Effector memory CD8-positive, alpha-beta T cell (primary cell): ENCODE measurements around the gene TFCP2.

Experiments
- ATAC-seq: fragments of 150-1000 bp; cut with Tn5 transposase; replicated peaks from 2 replicates; pipeline ENCODE4 v1.10.0; 2021; ENCODE audit warnings: mild to moderate bottlenecking, moderate library complexity
- DNase-seq, 3 experiments: peaks; one replicate each; pipeline ENCODE4 v3.0.0; 2021
- H3K27ac Mint-ChIP-seq, 2 donors: one replicate each; pipeline ENCODE4 v1.8.0; 2022; ENCODE audit warnings: mild to moderate bottlenecking in 2 of 2, mixed read lengths in 2 of 2, moderate library complexity in 2 of 2
- H3K27me3 Mint-ChIP-seq, 2 donors: one replicate each; pipeline ENCODE4 v1.8.0; 2022; ENCODE audit warnings: mixed read lengths in 2 of 2
- H3K36me3 Mint-ChIP-seq: one replicate; pipeline ENCODE4 v1.8.0; 2022; ENCODE audit warnings: mild to moderate bottlenecking, moderate library complexity, mixed read lengths; ENCODE audit not compliant: insufficient read depth
- H3K4me1 Mint-ChIP-seq, 2 donors: one replicate each; pipeline ENCODE4 v1.8.0; 2022; ENCODE audit warnings: low read depth in 2 of 2, mixed read lengths in 2 of 2
- H3K4me3 Mint-ChIP-seq, 2 donors: one replicate each; pipeline ENCODE4 v1.8.0; 2022; ENCODE audit warnings: mild to moderate bottlenecking in 2 of 2, mixed read lengths in 2 of 2, moderate library complexity in 2 of 2
- H3K9me3 Mint-ChIP-seq, 2 donors: one replicate each; pipeline ENCODE4 v1.8.0; 2022; ENCODE audit warnings: mixed read lengths in 2 of 2

Gene TFCP2

DNA sequence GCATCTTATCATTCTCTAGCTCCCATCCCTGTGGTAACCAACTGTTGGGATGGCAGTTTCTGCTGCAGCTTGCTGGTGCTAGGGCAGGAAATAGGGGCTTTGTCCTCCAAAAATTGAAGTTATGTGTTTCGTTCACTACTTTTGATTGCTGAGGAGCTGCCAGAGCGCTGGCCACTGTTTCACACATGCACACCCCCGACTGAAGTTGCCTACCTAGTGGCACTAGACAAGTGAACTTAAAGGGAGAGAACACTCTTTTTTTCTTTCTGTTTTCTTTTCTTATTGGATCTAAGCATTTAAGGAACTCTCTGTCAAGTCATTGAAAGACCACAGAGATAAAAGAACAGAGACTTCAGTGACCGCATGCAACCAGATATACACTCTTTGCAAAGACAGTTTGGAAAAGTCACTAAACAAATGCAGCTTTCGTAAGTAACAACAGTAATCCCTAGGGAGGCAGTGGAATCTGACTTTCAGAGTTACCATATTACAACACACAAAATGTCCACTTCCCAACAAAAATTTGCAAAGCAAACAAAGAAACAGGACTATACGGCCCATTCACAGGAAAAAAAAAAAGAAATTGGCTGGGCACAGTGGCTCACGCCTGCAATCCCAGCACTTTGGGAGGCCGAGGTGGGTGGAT lies 12.0 kb downstream of the TFCP2 start:
- Mint-ChIP-seq H3K4me3 (no peak overlapping the region), H3K36me3 (peaks cover 11% of the 10 kb centered on the region), H3K27ac (no peak overlapping the region), H3K4me1 (peaks cover 15 to 42% of the 10 kb centered on the region in 2 donors), H3K27me3 (no peaks in the 10 kb centered on the region), H3K9me3 (no peaks in the 10 kb centered on the region)
- DNase-seq: no peak
- no peak for ATAC-seq

DNA sequence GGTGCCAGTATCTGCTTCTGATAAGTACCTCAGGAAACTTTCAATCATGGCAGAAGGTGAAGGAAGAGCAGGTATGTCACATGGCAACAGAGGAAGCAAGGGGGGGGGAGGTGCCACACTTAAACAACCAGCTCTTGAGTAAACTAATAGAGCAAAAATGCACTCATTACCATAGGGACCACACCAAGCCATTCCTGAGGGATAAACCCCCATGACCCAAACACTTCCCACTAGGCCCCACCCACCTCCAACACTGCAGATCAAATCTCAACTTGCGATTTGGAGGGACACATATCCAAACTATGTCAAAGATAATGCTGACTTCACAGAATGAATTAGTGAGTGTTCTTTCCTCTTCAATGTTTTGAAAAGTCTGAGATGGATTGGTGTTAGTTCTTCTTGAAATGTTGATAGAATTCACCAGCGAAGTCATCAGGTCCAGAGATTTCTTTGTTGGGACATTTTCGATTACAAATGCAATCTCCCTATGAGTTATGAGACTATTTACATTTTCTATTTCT lies 16.6 kb downstream of the TFCP2 start:
- no peak for DNase-seq
- Mint-ChIP-seq H3K4me1 (peaks cover 8 to 19% of the 10 kb centered on the region in 2 donors), H3K9me3 (no peaks in the 10 kb centered on the region), H3K4me3 (no peak overlapping the region), H3K36me3 (peaks cover 5% of the 10 kb centered on the region), H3K27ac (peak overlapping the region in 1 of 2 donors; percentile 19), H3K27me3 (no peaks in the 10 kb centered on the region)
- no peak for ATAC-seq

DNA sequence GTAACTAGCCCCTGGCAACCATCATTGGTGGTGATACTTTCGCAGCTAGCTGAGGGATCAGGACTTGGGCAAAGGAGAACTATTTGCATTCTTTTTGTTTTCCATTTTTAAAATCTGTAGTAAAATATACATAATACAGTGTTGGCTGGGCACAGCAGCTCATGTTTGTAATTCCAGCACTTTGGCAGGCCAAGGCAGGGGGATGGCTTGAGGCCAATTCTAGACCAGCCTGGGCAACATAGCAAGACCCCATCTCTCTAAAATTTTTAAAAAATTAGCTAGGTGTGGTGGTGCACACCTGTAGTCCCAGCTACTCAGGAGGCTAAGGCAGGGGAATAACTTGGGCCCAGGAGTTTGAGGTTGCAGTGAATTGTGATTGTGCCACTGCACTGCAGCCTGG lies 20.0 kb downstream of the TFCP2 start:
- Mint-ChIP-seq H3K4me3 (no peak overlapping the region), H3K27ac (no peak overlapping the region), H3K36me3 (no peaks in the 10 kb centered on the region), H3K9me3 (no peaks in the 10 kb centered on the region), H3K27me3 (no peaks in the 10 kb centered on the region), H3K4me1 (peaks cover 13 to 28% of the 10 kb centered on the region in 2 donors)
- ATAC-seq (no peak), DNase-seq (no peak)

DNA sequence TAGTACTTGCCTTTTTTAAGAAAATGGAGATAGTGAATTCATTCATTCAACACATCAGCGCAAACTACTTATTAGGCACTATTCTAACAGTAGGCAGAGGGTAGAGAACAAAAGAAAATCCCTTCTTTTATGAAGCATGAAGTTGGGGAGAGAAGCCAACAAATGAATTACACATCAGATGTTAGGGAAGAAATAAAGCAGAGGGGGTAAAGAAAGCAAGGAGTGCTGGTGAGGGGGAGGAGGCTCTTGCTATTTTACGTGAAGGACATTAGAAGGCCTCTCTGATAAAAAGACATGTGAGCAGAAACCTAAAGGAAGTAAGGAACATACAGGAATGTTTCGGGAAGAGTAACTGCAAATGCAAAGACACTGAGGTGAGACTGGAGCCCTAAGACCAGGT lies 22.2 kb downstream of the TFCP2 start:
- DNase-seq (no peak), ATAC-seq (no peak)
- Mint-ChIP-seq H3K4me3 (no peak overlapping the region), H3K4me1 (peaks cover 20 to 38% of the 10 kb centered on the region in 2 donors), H3K27me3 (no peaks in the 10 kb centered on the region), H3K36me3 (peaks cover 3% of the 10 kb centered on the region), H3K27ac (peak overlapping the region in 1 of 2 donors; percentile 11), H3K9me3 (no peaks in the 10 kb centered on the region)

DNA sequence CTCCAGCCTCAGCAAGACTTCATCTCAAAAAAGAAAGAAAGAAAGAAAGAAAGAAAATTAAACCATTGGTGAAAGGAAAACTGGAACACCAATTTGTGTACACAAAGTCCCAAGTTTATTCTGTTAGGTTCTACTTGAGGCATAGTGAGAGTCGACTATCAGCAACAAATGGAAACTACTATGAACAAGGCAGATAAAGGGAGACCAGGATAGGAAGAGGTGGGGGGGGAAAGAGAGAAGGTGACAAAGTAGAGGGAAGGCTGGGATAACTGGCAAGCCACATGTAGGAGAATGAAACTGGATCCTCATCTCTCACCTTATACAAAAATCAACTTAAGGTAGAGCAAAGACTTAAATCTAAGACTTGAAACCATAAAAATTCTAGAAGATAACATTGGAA lies 25.6 kb downstream of the TFCP2 start:
- DNase-seq (no peak), ATAC-seq (no peak)
- Mint-ChIP-seq H3K9me3 (no peaks in the 10 kb centered on the region), H3K36me3 (peaks cover 7% of the 10 kb centered on the region), H3K27me3 (no peaks in the 10 kb centered on the region), H3K27ac (no peak overlapping the region), H3K4me3 (no peak overlapping the region), H3K4me1 (peaks cover 18 to 44% of the 10 kb centered on the region in 2 donors)

DNA sequence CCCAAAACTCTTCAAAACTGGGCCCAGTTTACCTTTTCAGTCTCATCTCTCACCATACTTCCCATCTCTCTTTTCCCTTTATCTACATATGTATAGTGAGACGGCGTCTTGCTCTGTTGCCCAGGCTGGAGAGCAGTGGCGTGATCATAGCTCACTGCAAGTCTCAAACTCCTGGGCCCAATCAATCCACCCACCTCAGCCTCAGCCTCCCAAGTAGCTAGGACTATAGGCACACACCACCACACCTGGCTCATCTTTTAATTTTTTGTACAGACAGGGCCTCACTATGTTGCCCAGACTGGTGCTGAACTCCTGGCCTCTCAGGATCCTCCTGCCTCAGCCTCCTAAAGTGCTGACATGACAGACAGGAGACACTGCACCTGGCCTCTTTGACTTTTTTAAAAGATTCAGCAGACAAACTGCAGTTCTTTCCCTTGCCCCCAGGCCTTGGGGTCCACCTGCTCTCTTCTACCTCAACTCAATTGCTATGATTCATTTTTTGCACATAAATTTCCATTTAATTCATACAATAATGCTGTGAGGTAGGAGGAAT lies 33.6 kb downstream of the TFCP2 start:
- Mint-ChIP-seq H3K4me3 (no peak overlapping the region), H3K36me3 (peaks cover 9% of the 10 kb centered on the region), H3K9me3 (no peaks in the 10 kb centered on the region), H3K27me3 (no peaks in the 10 kb centered on the region), H3K27ac (peak overlapping the region; percentile 11 to 64), H3K4me1 (peaks cover 3 to 25% of the 10 kb centered on the region in 2 donors)
- no peak for DNase-seq
- ATAC-seq: no peak

DNA sequence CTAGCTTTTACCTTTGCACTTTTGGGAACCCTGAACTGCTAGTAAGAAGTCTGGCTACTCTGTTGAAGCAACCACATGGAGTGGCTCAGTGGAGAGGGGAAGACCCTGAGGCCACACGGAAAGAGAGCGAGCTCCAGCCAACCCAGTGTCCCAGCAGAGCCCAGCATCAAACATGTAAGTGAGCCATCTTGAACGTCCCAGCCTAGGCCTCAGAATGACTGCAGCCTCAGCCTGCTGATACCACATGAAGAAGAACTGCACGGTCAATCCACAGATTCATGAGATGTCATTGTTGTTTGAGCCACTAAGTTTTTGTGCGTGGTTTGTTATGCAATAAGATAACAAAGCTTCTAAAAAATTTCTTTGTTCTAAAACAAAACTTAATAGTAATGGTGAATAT lies 40.2 kb downstream of the TFCP2 start:
- Mint-ChIP-seq H3K27ac (peak overlapping the region in 1 of 2 donors; percentile 49), H3K4me3 (no peak overlapping the region), H3K27me3 (no peaks in the 10 kb centered on the region), H3K4me1 (peaks cover 0 to 5% of the 10 kb centered on the region in 2 donors), H3K36me3 (peaks cover 11% of the 10 kb centered on the region), H3K9me3 (no peaks in the 10 kb centered on the region)
- DNase-seq (no peak), ATAC-seq (no peak)

DNA sequence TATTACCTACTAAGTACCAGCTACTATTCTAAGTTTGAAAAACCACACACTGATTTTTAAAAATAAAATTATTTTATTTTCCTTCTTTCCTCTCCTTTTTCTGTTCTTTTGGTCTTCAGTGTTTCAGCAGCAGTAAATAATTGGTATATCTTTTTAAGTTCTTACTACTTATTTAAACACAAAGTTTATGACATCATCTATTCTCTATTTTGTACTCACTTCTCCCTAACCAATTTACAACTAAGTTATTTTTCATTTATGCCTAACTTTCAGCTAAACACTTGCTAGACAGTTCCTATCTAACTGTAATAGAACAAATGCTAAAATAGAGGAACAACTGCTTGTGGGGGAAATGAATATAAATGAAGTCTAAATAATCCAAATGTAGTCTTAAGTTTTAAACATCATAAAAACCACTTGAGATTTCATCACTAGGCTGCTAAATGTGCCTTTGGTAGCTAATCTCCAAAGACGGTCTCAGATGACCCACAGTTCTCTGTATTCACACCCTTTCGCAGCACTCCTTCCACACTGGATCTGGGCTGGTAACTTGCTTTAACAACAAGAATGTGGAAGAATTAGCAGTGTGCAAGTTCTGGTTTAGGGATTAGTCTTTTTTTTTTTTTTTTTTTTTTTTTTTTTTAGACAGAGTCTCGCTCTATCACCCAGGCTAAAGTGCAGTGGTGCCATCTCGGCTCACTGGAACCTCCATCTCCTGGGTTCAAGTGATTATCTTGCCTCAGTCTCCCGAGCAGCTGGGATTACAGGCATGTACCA lies 41.0 kb downstream of the TFCP2 start:
- H3K27ac Mint-ChIP-seq: peak overlapping the region in 1 of 2 donors; percentile 3
- no peaks in the 10 kb centered on the region for H3K27me3 Mint-ChIP-seq
- H3K4me3 Mint-ChIP-seq: no peak overlapping the region
- H3K36me3 Mint-ChIP-seq: peaks cover 11% of the 10 kb centered on the region
- H3K4me1 Mint-ChIP-seq: peaks cover 2 to 5% of the 10 kb centered on the region in 2 donors
- H3K9me3 Mint-ChIP-seq: no peaks in the 10 kb centered on the region
- ATAC-seq (no peak), DNase-seq (no peak)

DNA sequence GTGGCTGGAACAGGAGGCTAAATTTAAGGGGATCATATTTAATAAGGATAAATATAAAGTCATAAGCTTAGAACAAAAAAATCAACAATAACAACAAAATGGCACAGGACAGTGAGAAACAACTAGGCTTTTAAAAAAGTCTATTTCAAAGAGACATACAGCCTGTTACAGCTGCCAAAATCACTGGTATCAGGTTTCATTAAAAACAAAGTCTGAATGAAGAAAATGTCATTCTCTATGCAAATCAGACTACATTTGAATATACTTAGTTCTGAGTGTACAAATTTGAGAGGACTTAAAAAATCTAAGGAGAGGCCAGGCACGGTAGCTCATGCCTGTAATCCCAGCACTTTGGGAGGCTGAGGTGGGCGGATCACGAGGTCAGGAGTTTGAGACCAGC lies 44.0 kb downstream of the TFCP2 start:
- H3K36me3 Mint-ChIP-seq: peaks cover 14% of the 10 kb centered on the region
- no peak for DNase-seq
- peaks cover 3 to 5% of the 10 kb centered on the region in 2 donors for H3K4me1 Mint-ChIP-seq
- no peaks in the 10 kb centered on the region for H3K9me3 Mint-ChIP-seq
- H3K4me3 Mint-ChIP-seq: no peak overlapping the region
- no peaks in the 10 kb centered on the region for H3K27me3 Mint-ChIP-seq
- ATAC-seq: no peak
- H3K27ac Mint-ChIP-seq: peak overlapping the region in 1 of 2 donors; percentile 67

DNA sequence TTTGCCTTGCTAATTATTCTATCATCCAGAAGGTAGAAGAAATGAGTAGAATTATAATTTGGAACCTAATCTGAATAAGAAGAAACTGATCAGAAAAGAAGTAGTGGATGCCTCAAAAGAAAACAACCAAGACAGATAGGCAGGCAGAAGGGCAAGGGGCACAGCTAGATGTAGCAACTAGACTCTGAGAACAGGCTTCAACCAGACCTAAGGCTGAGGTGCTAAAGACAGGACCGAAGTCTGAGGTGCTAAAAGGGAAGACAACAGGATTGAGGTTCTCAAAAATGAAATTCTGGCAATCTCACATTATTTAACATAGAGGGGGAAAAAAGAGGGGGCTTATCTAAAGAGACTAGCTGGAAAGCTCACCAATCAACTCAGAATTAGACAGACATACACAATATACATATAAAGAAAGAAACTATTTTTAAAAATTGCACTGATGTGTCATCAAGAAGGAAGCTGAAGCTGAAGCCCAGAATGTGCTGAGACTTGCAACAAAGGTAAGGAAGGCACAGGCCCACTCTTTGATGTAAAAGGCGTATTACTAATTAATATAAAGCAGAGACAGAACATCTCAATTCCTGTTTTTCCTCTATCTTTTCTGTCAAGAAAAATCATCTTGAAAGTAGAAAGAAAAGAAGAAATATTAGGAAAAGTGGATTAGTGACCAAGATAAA lies 45.7 kb downstream of the TFCP2 start:
- ATAC-seq: no peak
- H3K4me3 Mint-ChIP-seq: no peak overlapping the region
- no peak overlapping the region for H3K27ac Mint-ChIP-seq
- H3K9me3 Mint-ChIP-seq: no peaks in the 10 kb centered on the region
- H3K4me1 Mint-ChIP-seq: peaks cover 3 to 5% of the 10 kb centered on the region in 2 donors
- H3K27me3 Mint-ChIP-seq: no peaks in the 10 kb centered on the region
- DNase-seq: no peak
- H3K36me3 Mint-ChIP-seq: peaks cover 11% of the 10 kb centered on the region

DNA sequence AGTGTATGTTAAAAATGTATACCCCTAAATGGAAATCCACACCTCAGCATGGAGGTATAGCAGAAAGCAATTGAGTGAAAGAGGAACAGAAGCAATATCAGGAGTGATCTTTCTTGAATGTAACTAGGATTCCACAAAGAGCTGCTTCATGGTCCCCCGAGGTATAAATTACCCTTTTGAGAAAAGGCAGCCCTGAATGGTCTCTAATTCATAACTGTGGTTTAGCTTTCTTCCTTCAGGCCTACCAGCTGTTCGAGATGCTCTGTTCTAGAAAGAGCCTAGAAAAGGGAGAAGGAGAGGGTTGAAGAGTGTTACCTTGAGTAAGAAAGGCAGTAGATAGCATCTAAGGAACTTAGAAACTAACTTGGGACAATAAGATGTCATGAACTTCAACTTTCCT lies 46.6 kb downstream of the TFCP2 start:
- ATAC-seq (no peak), DNase-seq (no peak)
- Mint-ChIP-seq H3K4me3 (no peak overlapping the region), H3K4me1 (peaks cover 3 to 5% of the 10 kb centered on the region in 2 donors), H3K9me3 (no peaks in the 10 kb centered on the region), H3K27ac (no peak overlapping the region), H3K36me3 (peaks cover 11% of the 10 kb centered on the region), H3K27me3 (no peaks in the 10 kb centered on the region)

DNA sequence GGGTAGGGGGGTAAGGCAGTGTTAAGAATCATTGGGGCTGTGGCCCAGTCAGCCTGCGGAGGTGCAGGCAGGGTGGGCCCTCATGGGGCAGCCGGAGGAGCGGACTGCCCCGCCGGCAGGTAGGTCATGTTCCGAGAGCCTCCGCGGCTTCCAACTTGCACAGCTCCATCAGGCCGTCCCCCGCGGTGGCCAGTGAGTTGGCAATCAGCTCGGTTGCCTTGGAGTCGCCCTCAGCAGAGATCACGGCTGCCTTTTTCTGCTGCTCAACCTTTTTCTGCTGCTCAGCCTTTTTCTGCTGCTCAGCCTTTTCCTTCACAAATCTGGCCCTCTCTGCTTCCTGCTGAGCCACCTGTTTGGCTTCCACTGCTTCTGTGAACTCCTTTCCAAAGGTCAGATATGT lies 48.4 kb downstream of the TFCP2 start:
- Mint-ChIP-seq H3K27me3 (no peaks in the 10 kb centered on the region), H3K4me3 (no peak overlapping the region), H3K27ac (peak overlapping the region in 1 of 2 donors; percentile 4), H3K9me3 (no peaks in the 10 kb centered on the region), H3K36me3 (peaks cover 3% of the 10 kb centered on the region), H3K4me1 (peaks cover 3% of the 10 kb centered on the region in 2 donors)
- ATAC-seq: no peak
- DNase-seq: no peak

DNA sequence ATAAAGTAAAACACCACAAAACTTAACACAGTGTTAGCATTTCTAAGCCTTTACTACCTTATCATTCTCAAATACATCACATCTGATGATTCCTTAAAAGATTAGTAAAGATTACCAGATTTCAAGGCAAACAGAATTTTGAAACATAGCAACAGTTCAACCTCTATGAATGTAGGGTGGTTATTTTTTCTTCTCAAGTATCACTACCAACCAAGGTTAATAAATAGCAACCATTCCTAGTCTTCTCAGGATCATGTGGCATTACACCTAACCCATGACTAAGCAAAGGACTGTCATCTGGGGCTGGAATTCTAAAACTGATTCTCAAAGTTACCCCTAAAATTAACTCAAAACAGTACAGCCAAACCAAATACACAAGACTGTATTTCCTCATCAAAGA lies 50.1 kb downstream of the TFCP2 start:
- Mint-ChIP-seq H3K27me3 (no peaks in the 10 kb centered on the region), H3K27ac (peak overlapping the region in 1 of 2 donors; percentile 23), H3K4me1 (peaks cover 0 to 3% of the 10 kb centered on the region in 2 donors), H3K9me3 (no peaks in the 10 kb centered on the region), H3K4me3 (no peak overlapping the region), H3K36me3 (peaks cover 3% of the 10 kb centered on the region)
- DNase-seq (no peak), ATAC-seq (no peak)
